A673 (cell line): ENCODE data around the gene CCER1. TPM values are rescaled to one million over a fixed set of nuclear protein-coding genes. Genes with fewer than 3 reads are reported as not detected.

Source experiments
- BruUV-seq: library from RNA; stranded (reverse); fragments of 400-500 nt; replicated peaks from 2 replicates; lab custom pipeline; 2021; lab: Mats Ljungman, UMichigan
- CTCF ChIA-PET: fragments of 300-600 bp; sonication (Branson Sonifier 250); formaldehyde crosslinking; loops from one replicate; lab custom pipeline; 2022; ENCODE audit warnings: antibody characterized with exemption; lab: Charles Lee
- POLR2A ChIA-PET: fragments of 300-600 bp; sonication (Branson Sonifier 250); formaldehyde crosslinking; loops from one replicate; lab custom pipeline; 2022; ENCODE audit warnings: antibody characterized with exemption; ENCODE audit not compliant: low non-redundant PET; lab: Charles Lee
- DNase-seq: peaks from one replicate; pipeline ENCODE4 v3.0.0-alpha.2; 2015; ENCODE audit warnings: low spot score
- H3K27ac ChIP-seq: fragments of 200-600 bp; sonication (generic); 2 replicates; pipeline ENCODE4 v1.5.1; 2016; ENCODE audit warnings: mixed run types, low read depth, mild to moderate bottlenecking, mixed read lengths, antibody characterized with exemption, low read length; ENCODE audit not compliant: poor library complexity, severe bottlenecking
- H3K27me3 ChIP-seq: fragments of 200-600 bp; sonication (generic); replicated peaks from 2 replicates; pipeline ENCODE4 v1.6.1; 2017; ENCODE audit warnings: mixed run types, low read depth, mild to moderate bottlenecking, mixed read lengths, antibody characterized with exemption, low read length; ENCODE audit not compliant: insufficient read depth, poor library complexity
- H3K36me3 ChIP-seq: fragments of 200-600 bp; sonication (generic); 2 replicates; pipeline ENCODE4 v1.6.1; 2016; ENCODE audit warnings: mixed run types, mild to moderate bottlenecking, mixed read lengths, antibody characterized with exemption, low read length; ENCODE audit not compliant: insufficient read depth, poor library complexity, severe bottlenecking
- H3K4me1 ChIP-seq: fragments of 200-600 bp; sonication (generic); 2 replicates; pipeline ENCODE4 v1.6.1; 2017; ENCODE audit warnings: mixed run types, mild to moderate bottlenecking, mixed read lengths, antibody characterized with exemption, low read length; ENCODE audit not compliant: insufficient read depth, poor library complexity, severe bottlenecking
- H3K4me3 ChIP-seq: fragments of 200-600 bp; sonication (generic); 2 replicates; pipeline ENCODE4 v1.5.1; 2016; ENCODE audit warnings: low read depth, mixed run types, mild to moderate bottlenecking, mixed read lengths, low read length; ENCODE audit not compliant: poor library complexity, severe bottlenecking
- H3K9me3 ChIP-seq: fragments of 200-600 bp; sonication (generic); 2 replicates; pipeline ENCODE4 v1.6.1; 2016; ENCODE audit warnings: mixed run types, low read depth, mild to moderate bottlenecking, mixed read lengths, antibody characterized with exemption, low read length; ENCODE audit not compliant: poor library complexity, severe bottlenecking
- CTCF ChIP-seq: fragments of 300-800, 200-600 bp; sonication (generic); conservative IDR thresholded peaks from 2 replicates; pipeline ENCODE4 v1.5.1; 2017; ENCODE audit warnings: low read depth, mild to moderate bottlenecking, antibody characterized with exemption, low read length, moderate library complexity, mixed read lengths
- EZH2 ChIP-seq: fragments of 200-600 bp; sonication (generic); IDR thresholded peaks from 2 replicates; pipeline ENCODE4 v1.6.1; 2017; ENCODE audit warnings: borderline replicate concordance, low read depth, mild to moderate bottlenecking, mixed read lengths, antibody characterized with exemption, low read length; ENCODE audit not compliant: poor library complexity, severe bottlenecking
- intact Hi-C: fragments of 100-400 bp; cut with micrococcal nuclease; formaldehyde crosslinking; loops from one replicate; pipeline ENCODE4 v1.10.0; 2022; ENCODE audit not compliant: unreplicated experiment
- total RNA-seq: library from RNA; stranded (reverse); gene quantifications from 2 replicates; pipeline ENCODE4 v1.2.3, GENCODE V29; 2021

Gene CCER1
- total RNA-seq, 1 experiment from 2014 or later: not detected

GRCh38 chr12:90964616-90965015 is 9.6 kb upstream of the CCER1 start:
- TF ChIP-seq CTCF (no peak), EZH2 (no peak)
- no peaks in the 10 kb centered on the region for H3K9me3 ChIP-seq
- no TSS peak for BruUV-seq
- no peak overlapping the region for H3K4me3 ChIP-seq
- intact Hi-C loops: no loop called here
- H3K27ac ChIP-seq: no peak overlapping the region
- no peaks in the 10 kb centered on the region for H3K36me3 ChIP-seq
- POLR2A ChIA-PET: no interaction called here
- no peaks in the 10 kb centered on the region for H3K4me1 ChIP-seq
- CTCF ChIA-PET: no interaction called here
- DNase-seq: no peak
- H3K27me3 ChIP-seq: no peaks in the 10 kb centered on the region

GRCh38 chr12:90963946-90964345 is 9.0 kb upstream of the CCER1 start:
- ChIA-PET POLR2A (no interaction called here), CTCF (no interaction called here)
- Histone ChIP-seq H3K9me3 (no peaks in the 10 kb centered on the region), H3K36me3 (no peaks in the 10 kb centered on the region), H3K27ac (no peak overlapping the region), H3K27me3 (no peaks in the 10 kb centered on the region), H3K4me3 (no peak overlapping the region), H3K4me1 (no peaks in the 10 kb centered on the region)
- intact Hi-C loops: no loop called here
- no peak for TF ChIP-seq CTCF
- TF ChIP-seq EZH2: no peak
- BruUV-seq: no TSS peak
- no peak for DNase-seq

- no peaks in the 10 kb centered on the region for H3K9me3 ChIP-seq
- no peak overlapping the region for H3K27ac ChIP-seq
- no peak for DNase-seq
- ChIA-PET POLR2A (no interaction called here), CTCF (no interaction called here)
- H3K4me1 ChIP-seq: no peaks in the 10 kb centered on the region
- TF ChIP-seq EZH2: no peak
- TF ChIP-seq CTCF: no peak
- H3K4me3 ChIP-seq: no peak overlapping the region
- intact Hi-C loops: no loop called here
- no peaks in the 10 kb centered on the region for H3K27me3 ChIP-seq
- BruUV-seq: no TSS peak
- H3K36me3 ChIP-seq: no peaks in the 10 kb centered on the region
These were observed 6.2 kb upstream of the CCER1 start for GRCh38 chr12:90961154-90961553.
